G401.6 (cell line): ENCODE measurements around the gene USP24.

Source experiments
- FAIRE-seq: peaks from 2 replicates; lab custom pipeline; 2012; peaks lifted over from hg19 to GRCh38; lab: Jason Lieb, UNC

Gene USP24

GRCh38 chr1:55067022-55067778 is 148.0 kb downstream of the USP24 start:
- no peak for FAIRE-seq

- no peak for FAIRE-seq
Observed at GRCh38 chr1:55065648-55066047, 149.5 kb downstream of the USP24 start.

- FAIRE-seq, result no peak
Observed at GRCh38 chr1:55064861-55065263, 150.3 kb downstream of the USP24 start.

- FAIRE-seq, result no peak
Observed at GRCh38 chr1:55064071-55064581, 151.0 kb downstream of the USP24 start.

GRCh38 chr1:55063577-55063942 is 151.6 kb downstream of the USP24 start:
- FAIRE-seq, result no peak

- FAIRE-seq, result no peak
Observed at GRCh38 chr1:55062801-55063576, 152.2 kb downstream of the USP24 start.

- no peak for FAIRE-seq
Observed at GRCh38 chr1:55061706-55062321, 153.3 kb downstream of the USP24 start.

GRCh38 chr1:55061000-55061705 is 154.0 kb downstream of the USP24 start:
- no peak for FAIRE-seq

GRCh38 chr1:55060133-55060999 is 154.8 kb downstream of the USP24 start:
- FAIRE-seq, result no peak

GRCh38 chr1:55059302-55060132 is 155.6 kb downstream of the USP24 start:
- FAIRE-seq, result no peak

- no peak for FAIRE-seq
Observed at GRCh38 chr1:55057956-55058298, 157.2 kb downstream of the USP24 start.

GRCh38 chr1:55057270-55057955 is 157.8 kb downstream of the USP24 start:
- FAIRE-seq, result no peak

- FAIRE-seq, result no peak
Observed at GRCh38 chr1:55056632-55056992, 158.6 kb downstream of the USP24 start.

GRCh38 chr1:55055951-55056631 is 159.1 kb downstream of the USP24 start:
- no peak for FAIRE-seq

- FAIRE-seq, result no peak
Observed at GRCh38 chr1:55055084-55055882, 159.9 kb downstream of the USP24 start.

- no peak for FAIRE-seq
Observed at GRCh38 chr1:55054396-55054795, 160.8 kb downstream of the USP24 start.

GRCh38 chr1:55053265-55053954 is 161.8 kb downstream of the USP24 start:
- no peak for FAIRE-seq
